GM18499 (cell line): Measurements from ENCODE around the gene PXK.
"Not testable (repeated sequence)": the region's sequence is repeated elsewhere in the genome, so short reads cannot be mapped to it uniquely, and the experiment has no call there.

ENCODE experiments used
- ATAC-seq: cut with Tn5 transposase; IDR thresholded peaks from one replicate; pipeline ENCODE4 v1.9.1; 2021; ENCODE audit warnings: moderate number of reproducible peaks; ENCODE audit not compliant: insufficient read depth, unreplicated experiment

PXK gene

DNA sequence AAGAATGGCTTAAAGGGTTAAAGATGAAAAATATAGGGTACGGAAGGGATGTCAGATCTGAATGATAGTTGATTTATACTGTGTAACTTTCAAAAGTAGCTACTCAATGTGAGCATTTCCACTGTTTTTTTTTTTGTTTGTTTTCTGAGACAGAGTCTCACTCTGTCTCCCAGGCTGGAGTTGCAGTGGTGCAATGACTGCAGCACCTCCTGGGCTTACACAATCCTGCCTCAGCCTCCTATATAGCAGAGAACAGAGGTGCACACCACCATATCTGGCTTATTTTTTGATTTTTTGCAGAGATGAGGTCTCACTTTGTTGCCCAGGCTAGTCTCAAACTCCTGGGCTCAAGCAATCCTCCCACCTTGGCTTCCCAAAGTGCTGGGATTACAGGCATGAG is 9.9 kb upstream of the PXK start:
- no peak for ATAC-seq

GRCh38 chr3:58323529-58324390 is 8.9 kb upstream of the PXK start:
- no peak for ATAC-seq

DNA sequence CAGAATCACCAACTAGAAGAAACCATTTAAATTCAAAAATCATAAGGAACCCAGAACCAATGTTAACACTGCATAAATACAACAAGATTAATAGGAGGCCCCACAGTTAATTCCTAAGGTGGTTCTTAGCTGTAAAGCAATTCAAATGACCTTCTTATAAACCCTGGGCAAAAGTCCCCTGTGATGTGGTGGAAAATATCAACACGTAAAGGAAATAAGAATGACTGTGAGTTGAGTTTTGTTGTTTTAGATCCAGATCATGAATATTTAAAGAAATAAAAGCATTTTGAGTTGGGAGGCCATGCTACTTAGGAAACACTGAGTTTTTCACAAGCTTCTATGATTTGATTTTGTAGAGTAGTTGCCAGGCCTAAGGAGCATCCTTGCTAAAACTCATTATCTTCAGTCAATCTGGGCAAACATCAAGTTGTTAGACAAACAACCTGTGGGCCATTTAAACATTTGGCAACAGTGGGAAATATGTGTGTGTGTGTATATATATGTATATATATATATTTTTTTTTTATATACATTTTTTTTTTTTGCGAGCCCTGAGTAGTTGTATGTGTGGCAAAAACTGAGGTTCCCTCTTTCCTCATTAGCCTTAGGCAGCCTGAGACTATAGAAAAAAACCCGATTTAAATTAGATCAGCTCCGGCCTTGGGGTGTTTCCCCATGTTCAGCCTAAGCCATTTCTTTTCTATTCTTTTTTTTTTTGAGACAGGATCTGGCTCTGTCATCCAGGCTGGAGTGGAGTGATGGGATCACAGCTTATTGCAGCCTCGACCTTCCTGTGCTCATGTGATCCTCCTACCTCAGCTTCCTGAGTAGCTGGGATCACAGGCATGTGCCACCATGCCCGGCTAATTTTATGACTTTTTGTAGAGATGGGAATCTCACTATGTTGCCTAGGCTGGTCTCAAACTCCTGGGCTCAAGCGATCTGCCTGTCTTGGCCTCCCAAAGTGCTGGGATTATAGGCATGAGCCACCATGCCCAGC is 8.0 kb upstream of the PXK start:
- ATAC-seq = no peak

GRCh38 chr3:58325525-58325992 is 7.1 kb upstream of the PXK start:
- ATAC-seq = no peak

DNA sequence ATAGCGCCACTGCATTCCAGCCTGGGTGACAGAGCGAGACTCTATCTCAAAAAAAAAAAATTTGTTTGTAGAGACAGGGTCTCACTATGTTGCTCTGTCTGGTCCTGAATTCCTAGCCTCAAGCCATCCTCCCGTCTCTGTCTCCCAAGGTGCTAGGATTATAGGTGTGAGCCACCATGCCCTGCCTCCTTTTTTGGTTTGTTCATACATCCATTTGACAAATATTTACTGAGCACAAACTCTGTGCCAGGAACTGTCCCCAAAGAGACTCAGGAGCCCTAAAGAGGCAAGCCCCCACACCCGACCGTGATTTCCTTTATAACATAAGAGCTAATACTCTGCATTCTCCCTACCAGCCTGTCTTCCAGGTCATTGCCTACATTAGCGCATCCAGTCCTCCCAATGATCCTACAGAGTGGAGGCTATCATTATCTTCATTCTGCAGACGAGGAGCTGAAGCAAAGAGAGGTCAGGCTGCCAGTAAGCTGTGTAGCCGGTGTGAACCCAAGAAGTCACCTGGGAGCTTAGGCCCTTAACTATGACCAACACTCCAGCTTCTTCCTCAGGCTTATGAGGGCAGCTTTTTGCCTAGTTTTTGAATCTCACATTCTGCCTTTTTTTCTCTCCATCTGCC is 6.3 kb upstream of the PXK start:
- no peak for ATAC-seq

DNA sequence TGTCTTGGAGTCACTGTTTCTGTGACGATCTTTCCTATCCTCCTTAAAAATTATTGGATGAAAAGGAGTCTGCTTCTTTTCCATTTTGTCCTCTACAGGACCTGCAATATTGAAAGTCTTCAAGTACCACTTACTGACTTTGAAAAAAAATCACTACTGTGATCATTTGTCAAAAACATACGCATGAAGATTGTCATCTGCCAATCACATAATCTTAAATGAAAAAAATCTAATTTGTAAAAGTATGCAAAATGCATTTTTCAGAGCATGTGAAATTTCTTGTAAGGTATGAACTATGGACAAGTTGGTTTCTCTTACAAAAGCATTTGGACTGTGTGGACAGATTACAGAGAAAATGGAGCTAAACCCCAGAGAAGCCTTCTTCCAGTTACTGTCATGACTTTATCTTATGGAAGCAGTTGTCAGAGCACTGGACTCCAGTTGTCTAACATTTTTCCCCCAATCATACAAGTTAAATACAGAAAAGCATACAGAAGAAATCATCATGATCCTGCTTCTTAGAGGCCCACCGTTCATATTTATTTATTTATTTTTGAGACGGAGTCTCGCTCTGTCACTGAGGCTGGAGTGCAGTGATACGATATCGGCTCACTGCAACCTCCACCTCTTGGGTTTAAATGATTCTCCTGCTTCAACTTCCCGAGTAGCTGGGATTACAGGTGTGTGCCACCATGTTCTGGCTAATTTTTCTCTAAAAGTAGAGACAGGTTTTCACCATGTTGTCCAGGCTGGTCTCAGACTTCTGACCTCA is 3.4 kb upstream of the PXK start:
- no peak for ATAC-seq

GRCh38 chr3:58329922-58330413 is 2.7 kb upstream of the PXK start:
- no peak for ATAC-seq

DNA sequence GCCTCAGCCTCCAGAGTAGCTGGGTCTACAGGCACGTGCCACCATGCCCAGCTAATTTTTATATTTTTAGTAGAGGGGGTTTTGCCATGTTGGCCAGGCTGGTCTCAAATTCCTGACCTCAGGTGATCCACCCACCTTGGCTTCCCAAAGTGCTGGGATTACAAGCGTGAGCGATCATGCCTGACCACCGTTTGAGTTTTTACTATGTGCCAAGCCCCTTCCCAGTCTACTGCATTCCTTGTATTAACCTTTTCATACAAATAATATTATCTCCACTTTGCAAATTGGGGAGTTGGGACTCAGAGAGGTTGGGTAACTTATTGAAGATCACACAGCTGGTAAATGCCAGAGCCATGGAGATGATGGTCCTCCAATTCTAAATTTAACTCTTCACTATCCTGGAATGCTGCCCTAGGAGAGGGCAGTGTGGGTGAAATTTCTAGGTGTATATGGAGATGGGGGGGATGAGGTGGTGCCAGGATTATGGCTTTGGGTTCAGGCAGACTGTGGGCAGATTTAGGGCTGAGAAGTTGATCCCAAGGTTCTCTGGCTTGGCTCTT is 1.0 kb upstream of the PXK start:
- no peak for ATAC-seq

GRCh38 chr3:58333206-58334012 is 717 bp downstream of the PXK start:
- peak; percentile 35 for ATAC-seq

GRCh38 chr3:58334013-58334321 is 1.3 kb downstream of the PXK start:
- no peak for ATAC-seq

DNA sequence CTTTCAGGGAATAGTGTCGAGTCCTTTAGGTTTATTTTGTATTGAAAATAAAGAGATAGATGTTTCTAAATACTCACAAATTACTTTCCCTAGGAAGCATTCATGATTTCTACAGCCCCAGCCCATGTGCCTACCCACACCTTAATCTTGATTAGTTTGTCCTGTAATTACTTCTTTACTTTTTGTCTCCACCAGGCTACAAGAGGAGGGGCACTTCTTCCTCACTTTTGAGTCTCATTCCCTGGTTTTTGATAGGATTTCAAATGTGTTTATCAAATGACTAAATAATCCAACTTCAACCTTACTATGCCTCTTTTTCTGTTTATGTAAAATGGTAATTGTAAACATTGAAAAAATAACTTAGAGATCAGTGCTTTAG is 1.8 kb downstream of the PXK start:
- ATAC-seq = no peak

DNA sequence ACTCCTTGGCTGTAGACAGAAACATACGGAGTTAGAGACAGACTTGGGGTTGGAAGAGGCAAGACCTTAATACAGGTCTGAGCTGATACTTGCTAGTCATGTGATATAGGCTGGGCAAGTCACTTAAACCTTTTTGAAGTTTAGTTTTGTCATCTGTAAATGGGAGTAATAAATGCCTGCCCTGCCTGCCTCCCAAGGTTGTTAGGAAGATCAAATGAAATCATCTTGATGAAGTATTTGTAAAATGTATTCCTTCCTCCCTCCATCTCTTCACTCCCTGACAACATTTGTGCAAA is 2.9 kb downstream of the PXK start:
- no peak for ATAC-seq

GRCh38 chr3:58336135-58336882 is 3.6 kb downstream of the PXK start:
- ATAC-seq = no peak

DNA sequence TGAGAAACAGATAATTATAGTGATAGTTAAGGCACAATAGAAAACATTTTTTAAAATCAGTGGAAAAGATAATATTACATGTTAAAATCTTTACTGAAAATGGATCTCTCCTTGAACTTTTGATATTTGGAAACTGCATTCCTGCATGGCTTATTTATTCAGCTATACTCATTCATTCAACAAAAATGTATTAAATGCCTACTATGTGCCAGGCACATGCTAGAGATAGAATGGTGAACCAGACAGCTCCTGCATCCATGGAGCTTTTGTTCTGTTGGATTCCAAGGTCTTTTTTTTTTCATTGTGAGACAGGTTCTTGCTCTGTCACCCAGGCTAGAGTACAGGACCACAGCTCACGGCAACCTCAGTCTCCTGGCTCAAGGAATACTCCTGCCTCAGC is 4.5 kb downstream of the PXK start:
- no peak for ATAC-seq

- ATAC-seq = not testable (repeated sequence)
These were observed 6.5 kb downstream of the PXK start for GRCh38 chr3:58339146-58339545.

DNA sequence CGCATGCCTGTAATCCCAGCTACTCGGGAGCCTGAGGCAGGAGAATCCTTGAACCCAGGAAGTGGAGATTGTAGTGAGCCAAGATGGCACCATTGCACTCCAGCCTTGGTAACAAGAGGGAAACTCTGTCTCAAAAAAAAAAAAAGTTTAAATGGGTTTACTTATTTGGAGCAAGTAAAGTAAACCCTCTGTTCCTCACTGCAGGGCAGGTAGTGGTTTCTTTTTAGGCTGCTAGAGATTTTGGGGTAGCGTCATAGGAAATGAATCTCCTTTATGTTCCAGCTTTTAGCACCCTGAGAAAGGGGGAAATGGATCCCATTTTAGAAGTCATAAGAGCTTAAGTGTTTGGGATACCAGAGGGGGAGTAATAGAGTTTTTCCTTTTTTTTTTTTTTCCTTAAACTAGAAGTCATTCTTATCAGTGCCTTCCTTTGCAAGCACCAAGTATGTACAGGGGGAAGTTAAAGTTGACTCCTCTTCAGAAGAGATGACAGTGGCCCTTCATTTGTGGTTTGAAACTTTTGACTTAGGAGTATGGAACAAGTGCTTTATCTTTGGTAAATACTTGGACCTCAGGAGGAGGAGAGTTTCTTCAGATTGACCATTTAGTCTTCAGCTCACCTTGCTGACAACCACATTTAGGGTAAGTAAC is 8.0 kb downstream of the PXK start:
- no peak for ATAC-seq

DNA sequence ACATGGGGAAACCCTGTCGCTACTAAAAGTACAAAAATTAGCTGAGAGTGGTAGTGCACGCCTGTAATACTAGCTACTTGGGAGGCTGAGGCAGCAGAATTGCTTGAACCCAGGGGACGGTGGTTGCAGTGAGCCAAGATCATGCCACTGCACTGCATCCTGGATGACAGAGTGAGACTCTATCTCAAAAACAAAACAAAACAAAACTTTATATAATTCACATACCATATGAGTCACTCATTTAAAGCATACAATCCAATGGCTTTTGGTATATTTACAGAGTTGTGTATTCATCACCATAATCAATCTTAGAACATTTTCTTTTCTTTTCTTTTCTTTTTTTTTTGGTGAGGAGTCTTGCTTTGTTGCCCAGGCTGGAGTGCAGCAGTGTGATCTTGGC is 8.7 kb downstream of the PXK start:
- ATAC-seq = no peak

DNA sequence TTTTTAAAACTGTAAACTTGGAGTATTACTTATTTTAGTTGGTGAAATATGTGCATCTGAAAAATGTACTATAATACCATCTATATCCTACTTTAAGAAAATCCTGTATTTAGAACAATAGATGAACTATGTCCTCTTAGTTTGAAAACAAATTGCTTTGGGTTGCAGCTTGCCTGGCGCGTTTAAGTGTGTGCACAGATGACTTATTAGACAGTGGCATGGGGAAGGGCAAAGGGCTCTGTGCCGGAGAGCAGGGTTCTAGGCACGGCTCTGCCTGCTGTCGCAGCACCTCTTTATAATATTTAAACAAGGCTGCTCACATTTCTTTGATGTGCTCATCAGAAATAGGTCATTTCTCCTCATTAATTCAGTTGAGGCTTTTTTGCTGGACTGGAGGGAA is 10.0 kb downstream of the PXK start:
- no peak for ATAC-seq
